Spleen (tissue), 11 donors: ENCODE results near the gene PRXL2B. TPM values are rescaled to one million over a fixed set of nuclear protein-coding genes. Genes with fewer than 3 reads are reported as not detected.
"Not testable (repeated sequence)": the region's sequence is repeated elsewhere in the genome, so short reads cannot be mapped to it uniquely, and the experiment has no call there.

Source experiments
- DNase-seq: peaks from one replicate; pipeline ENCODE4 v3.0.0-alpha.2; 2020
- H3K27ac ChIP-seq, 8 donors: fragments of 200-600 bp; sonication (generic) in 7 of 8; 1 replicate in 4 of 8; 2 replicates in 4 of 8; pipeline versions ENCODE4 v1.5.0 to v1.8.0; 2016 to 2021; ENCODE audit warnings: inconsistent platforms in 4 of 8, mild to moderate bottlenecking in 4 of 8, moderate library complexity in 1 of 8
- H3K27me3 ChIP-seq, 7 donors: fragments of 200-600 bp; sonication (generic) in 6 of 7; replicated peaks in 1 of 7; 1 replicate in 4 of 7; 2 replicates in 3 of 7; pipeline versions ENCODE4 v1.5.0 to v1.8.0; 2016 to 2021; ENCODE audit warnings: inconsistent platforms in 3 of 7, mild to moderate bottlenecking in 1 of 7
- H3K36me3 ChIP-seq, 6 donors: fragments of 200-600 bp; sonication (generic) in 5 of 6; 1 replicate in 4 of 6; 2 replicates in 2 of 6; pipeline versions ENCODE4 v1.5.0 to v1.8.0; 2016 to 2021; ENCODE audit warnings: inconsistent platforms in 2 of 6
- H3K4me1 ChIP-seq, 6 donors: fragments of 200-600 bp; sonication (generic) in 5 of 6; 1 replicate in 3 of 6; 2 replicates in 3 of 6; pipeline versions ENCODE4 v1.5.0 to v1.8.0; 2016 to 2021; ENCODE audit warnings: inconsistent platforms in 3 of 6
- H3K4me3 ChIP-seq, 8 donors: fragments of 200-600 bp; sonication (generic) in 7 of 8; 1 replicate in 4 of 8; 2 replicates in 4 of 8; pipeline versions ENCODE4 v1.5.0 to v1.8.0; 2016 to 2021; ENCODE audit warnings: inconsistent platforms in 4 of 8, mild to moderate bottlenecking in 4 of 8, moderate library complexity in 2 of 8
- H3K9me3 ChIP-seq, 8 donors: fragments of 200-600 bp; sonication (generic) in 7 of 8; 1 replicate in 4 of 8; 2 replicates in 4 of 8; pipeline versions ENCODE4 v1.5.0 to v1.8.0; 2016 to 2021; ENCODE audit warnings: inconsistent platforms in 4 of 8
- CTCF ChIP-seq, 11 experiments: fragments of 200-600 bp in 7 of 11; fragments of 450-650 bp in 4 of 11; sonication (generic) in 4 of 11; IDR thresholded peaks in 8 of 11; conservative IDR thresholded peaks in 3 of 11; 1 replicate in 7 of 11; 2 replicates in 4 of 11; pipeline versions ENCODE4 v1.4.0 to v1.8.0; 2016 to 2021; ENCODE audit warnings: antibody characterized with exemption in 11 of 11, inconsistent platforms in 4 of 11, mild to moderate bottlenecking in 1 of 11
- POLR2A ChIP-seq, 3 donors: fragments of 450-650 bp; IDR thresholded peaks; one replicate each; pipeline ENCODE4 v1.5.1; 2017; ENCODE audit warnings: antibody characterized with exemption in 3 of 3, mild to moderate bottlenecking in 1 of 3
- POLR2AphosphoS5 ChIP-seq, 3 donors: sonication (generic); formaldehyde crosslinking; IDR thresholded peaks; one replicate each; pipeline ENCODE4 v1.5.1; 2017; ENCODE audit warnings: antibody characterized with exemption in 3 of 3
- WGBS, 5 donors: extraction: QIAGEN DNeasy Blood & Tissue Kit in 3 of 5; methylation state at CpG; one replicate each; pipeline versions ENCODE4 v1.1.5 to v1.1.7; 2013 to 2018; 5-methylcytosine and 5-hydroxymethylcytosine counted together
- intact Hi-C: fragments of 100-400 bp; cut with DNase I; formaldehyde crosslinking; loops from one replicate; pipeline ENCODE4 v1.15.0; 2023; ENCODE audit warnings: low total_unique reads
- polyA plus RNA-seq, 3 donors: library from polyadenylated mRNA; stranded (reverse); fragments of 200-250 nt; gene quantifications; one replicate each; pipeline ENCODE4 v1.2.1, GENCODE V29; 2013
- total RNA-seq, 7 donors: library from RNA; depleted of rRNA in 3 of 7; stranded (reverse); fragments of >200 nt in 3 of 7; fragmentation: NEBNext Ultra II Directional in 4 of 7; extraction: Animal tissue kit (Norgen Biotek cat#: 25700) in 4 of 7; gene quantifications; one replicate each; pipeline versions ENCODE4 v1.1.0 to v1.2.1, GENCODE V29; 2016 to 2021
- donor health status: healthy with polysubstance abuse.
- donor health status: DM: no; HTN: no; CAD: no; lungs with moderate emphysema.
- donor health status: DM: no; HTN: no; CAD: no.
- donor health status: Bipolar disorder and iron deficiency.
- donor health status: healthy.
- donor health status: DM: no; HTN: no; CAD: no.
- donor health status: DM: yes; HTN: yes; CAD: no.

PRXL2B gene
- total and polyA plus RNA-seq, 10 donors, result 10.7 to 43.0 (median 25.0) TPM

GRCh38 chr1:2575801-2576663, 10.5 kb upstream of the PRXL2B start:
- Histone ChIP-seq H3K27me3 (no peaks in the 10 kb centered on the region), H3K4me1 (peaks cover 26 to 59% (median 43%) of the 10 kb centered on the region in 6 donors), H3K9me3 (peaks cover 0 to 15% (median 10%) of the 10 kb centered on the region in 8 donors), H3K36me3 (no peaks in the 10 kb centered on the region), H3K4me3 (peak overlapping the region in 2 of 8 donors; percentile 10 to 67), H3K27ac (peak overlapping the region; percentile 15 to 97 (median 92))
- 57 to 81% (median 70%) methylated on average over 17 to 23 of the region's 23 CpGs for WGBS, 5 donors
- TF ChIP-seq POLR2AphosphoS5 (IDR thresholded peaks at IDR 0.05), result peak in 1 of 3 donors; percentile 21
- no peak for TF ChIP-seq POLR2A (IDR thresholded peaks at IDR 0.05)
- peak; percentile 85 for DNase-seq
- intact Hi-C loops, result no loop called here

GRCh38 chr1:2577565-2578075, 9.0 kb upstream of the PRXL2B start:
- H3K36me3 ChIP-seq, H3K27me3 ChIP-seq, intact Hi-C loops: not testable (repeated sequence)
- Histone ChIP-seq H3K4me3 (peak overlapping the region in 6 of 8 donors; percentile 10 to 67 (median 26)), H3K9me3 (peaks cover 0 to 15% (median 10%) of the 10 kb centered on the region in 8 donors), H3K4me1 (peaks cover 33 to 75% (median 56%) of the 10 kb centered on the region in 6 donors), H3K27ac (peak overlapping the region; percentile 81 to 97 (median 93))
- 41 to 68% (median 47%) methylated on average over 12 to 21 of the region's 23 CpGs for WGBS, 5 donors
- DNase-seq, result peak; percentile 87

- peak overlapping the region in 2 of 8 donors; percentile 32 to 67 for H3K4me3 ChIP-seq
- WGBS, 5 donors, result 37 to 54% (median 41%) methylated on average over 4 of the region's 4 CpGs
- H3K4me1 ChIP-seq, result peaks cover 35 to 86% (median 65%) of the 10 kb centered on the region in 6 donors
- no peaks in the 10 kb centered on the region for H3K36me3 ChIP-seq
- TF ChIP-seq POLR2AphosphoS5 (IDR thresholded peaks at IDR 0.05), result no peak
- TF ChIP-seq CTCF (IDR thresholded peaks at IDR 0.05 in 8 of 11, conservative IDR thresholded peaks at IDR 0.05 in 3 of 11), result no peak
- TF ChIP-seq POLR2A (IDR thresholded peaks at IDR 0.05), result no peak
- DNase-seq, result no peak
- intact Hi-C loops, result no loop called here
- H3K27ac ChIP-seq, result peak overlapping the region; percentile 81 to 97 (median 93)
- peaks cover 0 to 6% (median 1%) of the 10 kb centered on the region in 8 donors for H3K9me3 ChIP-seq
- no peaks in the 10 kb centered on the region for H3K27me3 ChIP-seq
These were observed 7.8 kb upstream of the PRXL2B start for GRCh38 chr1:2578758-2579118.

- peaks cover 49 to 100% (median 79%) of the 10 kb centered on the region in 6 donors for H3K4me1 ChIP-seq
- 91 to 95% (median 94%) methylated on average over 8 to 10 of the region's 10 CpGs for WGBS, 5 donors
- no peaks in the 10 kb centered on the region for H3K36me3 ChIP-seq
- DNase-seq, result peak; percentile 76
- no peaks in the 10 kb centered on the region for H3K9me3 ChIP-seq
- H3K27me3 ChIP-seq, result no peaks in the 10 kb centered on the region
- intact Hi-C loops, result no loop called here
- TF ChIP-seq POLR2AphosphoS5 (IDR thresholded peaks at IDR 0.05) (no peak), POLR2A (IDR thresholded peaks at IDR 0.05) (no peak), CTCF (IDR thresholded peaks at IDR 0.05 in 8 of 11, conservative IDR thresholded peaks at IDR 0.05 in 3 of 11) (no peak)
- no peak overlapping the region for H3K4me3 ChIP-seq
- H3K27ac ChIP-seq, result peak overlapping the region in 3 of 8 donors; percentile 57 to 72 (median 70)
These were observed 5.9 kb upstream of the PRXL2B start for GRCh38 chr1:2580691-2581090.

GRCh38 chr1:2582391-2582790, 4.2 kb upstream of the PRXL2B start:
- DNase-seq, result no peak
- Histone ChIP-seq H3K36me3 (no peaks in the 10 kb centered on the region), H3K9me3 (no peaks in the 10 kb centered on the region), H3K27me3 (peaks cover 0 to 7% (median 0%) of the 10 kb centered on the region in 7 donors), H3K27ac (peak overlapping the region in 6 of 8 donors; percentile 11 to 95 (median 62)), H3K4me3 (no peak overlapping the region), H3K4me1 (peaks cover 38 to 91% (median 68%) of the 10 kb centered on the region in 6 donors)
- intact Hi-C loops, result no loop called here
- 75 to 81% (median 77%) methylated on average over 7 of the region's 7 CpGs for WGBS, 5 donors
- TF ChIP-seq CTCF (IDR thresholded peaks at IDR 0.05 in 8 of 11, conservative IDR thresholded peaks at IDR 0.05 in 3 of 11) (no peak), POLR2A (IDR thresholded peaks at IDR 0.05) (no peak), POLR2AphosphoS5 (IDR thresholded peaks at IDR 0.05) (no peak)
